Islet of Langerhans (tissue), 1 donor: ENCODE data around the gene LPGAT1.

Source experiments
- FAIRE-seq: peaks from one replicate; lab custom pipeline; 2011; peaks lifted over from hg19 to GRCh38; lab: Jason Lieb, UNC

Gene LPGAT1

DNA sequence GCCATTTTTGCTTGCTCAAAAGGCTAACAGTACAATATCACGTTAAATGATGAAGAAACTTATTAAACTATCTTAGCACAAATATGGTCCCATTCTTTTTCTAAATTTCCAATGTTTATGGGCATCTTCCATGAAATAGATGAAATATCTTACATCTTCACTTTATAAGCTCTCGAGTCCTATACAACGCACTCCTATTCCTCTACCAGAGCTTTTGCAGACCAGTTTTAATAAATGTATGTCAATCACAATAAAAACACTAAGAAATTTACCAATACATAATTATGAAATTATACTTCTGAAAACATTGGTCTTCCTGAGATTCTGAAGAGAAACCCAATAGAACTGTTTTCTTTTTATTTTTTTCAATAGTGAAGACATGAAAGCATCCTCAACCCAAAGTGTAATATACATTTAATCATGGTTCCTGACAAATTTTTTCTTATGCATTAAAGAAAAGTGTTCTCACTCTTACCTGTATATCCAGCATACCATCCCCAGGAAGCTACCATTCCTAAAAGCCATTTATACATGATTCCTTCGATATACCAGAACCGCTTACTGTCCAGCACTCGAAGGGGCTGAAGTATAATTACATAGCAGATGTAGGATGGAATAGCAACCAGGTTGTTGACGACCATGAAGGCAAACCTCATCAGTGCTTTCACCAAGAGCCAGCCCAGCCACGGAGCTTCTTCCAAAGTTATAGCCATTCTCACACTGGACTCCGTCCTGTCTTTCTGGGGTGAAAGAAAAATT is 1.8 kb downstream of the LPGAT1 start:
- FAIRE-seq, result no peak

DNA sequence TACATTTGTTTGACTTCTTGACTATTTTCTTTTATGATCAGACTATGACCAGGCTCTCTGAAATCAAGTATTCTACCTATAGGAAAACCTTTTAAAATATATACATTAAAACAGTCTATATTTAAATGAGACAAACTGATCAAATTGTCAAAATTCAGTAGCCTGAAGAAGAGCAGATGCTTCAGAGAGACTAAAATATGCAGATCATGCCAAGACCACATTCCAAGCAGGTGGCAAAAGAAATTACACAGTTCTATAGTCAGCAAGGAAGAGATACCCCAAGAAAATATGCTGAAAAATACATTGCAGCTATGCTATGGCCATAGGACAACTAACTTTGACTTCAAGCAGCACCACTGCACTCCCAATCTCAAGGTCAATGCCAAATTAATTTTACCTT is 3.5 kb downstream of the LPGAT1 start:
- peak; percentile 77 for FAIRE-seq

DNA sequence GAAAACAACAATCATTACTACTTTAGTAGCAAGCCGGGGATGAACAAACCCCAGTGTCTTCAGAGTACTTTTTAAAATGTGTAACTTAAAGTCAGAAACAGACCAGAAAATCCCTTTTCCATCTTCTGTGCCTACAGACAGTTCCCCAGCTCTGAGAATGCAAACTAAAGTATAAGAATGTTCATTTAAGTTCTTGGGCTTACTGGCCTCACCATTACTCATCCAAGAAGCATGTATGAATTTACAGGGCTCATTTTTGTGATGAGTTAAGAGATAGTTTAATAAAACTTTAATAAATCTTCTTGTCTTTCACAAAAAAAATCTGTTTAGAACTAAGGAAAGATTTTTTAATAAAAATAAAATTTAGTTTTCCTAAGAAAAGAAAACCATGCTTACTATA is 4.6 kb downstream of the LPGAT1 start:
- no peak for FAIRE-seq

DNA sequence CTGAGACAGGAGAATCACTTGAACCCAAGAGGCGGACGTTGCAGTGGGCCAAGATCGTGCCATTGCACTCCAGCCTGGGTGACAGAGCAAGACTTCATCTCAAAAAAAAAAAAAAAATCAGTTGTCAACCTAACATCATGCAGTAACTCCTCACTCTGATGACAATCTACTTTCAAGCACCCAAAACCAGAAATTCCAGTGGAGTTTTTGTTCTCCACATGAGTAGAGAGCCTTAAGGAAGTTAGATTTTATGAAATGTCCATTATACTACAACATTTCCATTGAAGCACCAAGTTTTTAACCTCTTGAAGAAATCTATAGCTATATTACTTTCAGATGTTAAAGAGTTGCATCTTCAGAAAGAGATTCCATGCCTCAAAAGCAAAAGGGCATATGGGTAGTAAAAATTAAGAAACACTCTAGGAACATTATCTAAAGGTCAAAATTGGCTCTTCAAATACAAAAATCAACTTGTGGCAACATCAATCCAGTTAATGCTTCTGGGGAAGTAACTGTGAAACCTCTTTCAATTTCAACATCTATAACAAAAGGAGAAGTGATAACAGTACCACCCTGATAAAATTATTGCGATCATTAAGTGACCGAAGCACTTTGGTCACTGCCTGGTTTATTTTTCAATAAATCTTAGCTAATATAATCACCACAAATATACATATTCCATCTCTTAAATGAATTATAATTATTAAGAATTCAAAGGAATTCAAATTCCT is 7.7 kb downstream of the LPGAT1 start:
- FAIRE-seq, result no peak

DNA sequence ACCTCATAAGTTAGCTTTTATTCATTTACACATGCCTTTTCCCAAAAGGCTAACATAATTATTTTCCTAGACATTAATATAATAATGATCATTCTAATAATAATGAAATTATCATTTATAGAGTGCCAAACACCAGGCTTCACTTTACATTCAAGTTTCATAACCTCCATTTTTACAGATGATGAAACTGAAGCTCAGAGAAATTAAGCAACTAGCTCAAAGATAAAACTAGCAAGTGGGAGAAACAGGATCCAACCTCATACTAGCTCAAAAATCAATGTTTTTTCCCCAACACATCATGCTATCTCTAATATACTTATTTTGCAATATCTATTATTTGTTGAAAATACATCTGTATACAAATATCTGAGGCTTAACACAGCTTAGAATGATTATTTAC is 14.0 kb downstream of the LPGAT1 start:
- FAIRE-seq, result peak; percentile 58

DNA sequence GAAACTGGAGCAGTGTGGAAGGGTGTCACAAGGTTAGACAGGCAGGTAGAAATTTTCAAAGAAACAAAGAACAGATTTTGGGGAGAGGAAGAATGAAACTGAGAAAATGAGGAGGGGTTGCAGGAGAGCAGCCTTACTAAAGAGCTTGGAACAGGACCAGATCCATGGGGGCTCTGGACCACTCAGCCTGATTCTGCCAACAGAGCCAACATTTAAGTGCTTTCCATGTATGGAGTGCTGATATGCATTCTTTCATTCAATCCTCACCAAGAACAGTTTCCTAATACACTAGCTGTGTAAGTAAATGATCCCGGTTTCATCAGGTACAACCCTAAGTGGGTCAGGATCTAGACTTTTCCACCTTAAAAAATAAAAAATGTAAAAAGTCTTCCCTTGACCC is 16.2 kb downstream of the LPGAT1 start:
- no peak for FAIRE-seq

DNA sequence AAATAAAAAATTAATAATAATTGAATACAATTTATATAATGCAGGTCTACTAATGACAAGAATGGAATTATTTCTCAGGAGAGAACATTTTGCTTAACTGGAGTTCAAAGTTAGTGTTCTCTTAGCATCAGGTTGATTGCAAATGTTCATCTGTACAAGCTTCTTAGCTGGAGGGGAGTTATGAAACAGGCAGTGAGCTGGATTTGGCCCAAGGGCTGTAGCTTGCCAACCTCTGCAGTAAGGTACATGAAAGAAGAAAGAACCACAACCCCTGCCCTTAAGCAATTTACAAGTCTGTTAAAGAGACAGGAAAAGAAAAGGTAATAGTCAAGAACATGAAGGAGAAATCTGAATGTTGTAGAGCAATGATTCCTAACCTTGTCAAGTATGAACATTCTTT is 17.0 kb downstream of the LPGAT1 start:
- no peak for FAIRE-seq

DNA sequence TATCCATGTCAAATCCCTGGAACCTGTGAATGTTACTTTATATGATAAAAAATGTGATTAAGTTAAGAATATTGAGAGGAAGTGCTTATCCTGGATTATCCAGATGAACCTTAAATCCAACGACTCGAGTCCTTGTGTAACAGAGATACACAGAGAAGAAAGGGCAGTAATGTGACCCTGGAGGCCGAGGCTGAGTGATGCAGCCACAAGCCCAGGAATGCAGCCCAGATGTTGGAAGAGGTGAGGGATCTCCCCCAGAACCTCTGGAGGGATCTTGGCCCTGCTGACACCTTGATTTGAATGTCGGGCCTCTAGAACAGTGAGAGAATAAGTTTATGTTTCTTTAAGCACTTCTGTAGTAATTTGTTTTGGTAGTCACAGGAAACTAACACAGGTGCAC is 18.0 kb downstream of the LPGAT1 start:
- FAIRE-seq, result no peak

- FAIRE-seq, result no peak
Observed at GRCh38 chr1:211811848-211812247, 18.7 kb downstream of the LPGAT1 start.

- no peak for FAIRE-seq
Observed at GRCh38 chr1:211811126-211811525, 19.4 kb downstream of the LPGAT1 start.

DNA sequence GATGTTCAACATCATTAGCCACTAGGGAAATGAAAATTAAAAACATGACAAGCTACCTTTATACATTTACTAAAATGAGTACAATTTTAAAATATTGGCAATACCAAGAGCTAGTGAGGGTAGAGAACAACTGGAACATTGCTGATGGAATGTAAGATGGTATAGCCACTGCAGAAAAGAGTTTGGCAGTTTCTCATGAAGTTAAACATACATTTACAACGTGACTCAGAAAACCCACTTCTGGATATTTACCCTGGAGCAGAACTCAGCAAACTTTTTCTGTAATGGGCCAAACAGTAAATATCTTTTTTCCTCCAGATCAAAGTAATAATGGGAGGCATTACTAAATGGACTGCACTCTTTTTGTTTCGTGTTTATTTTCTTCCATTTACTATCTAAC is 22.1 kb downstream of the LPGAT1 start:
- no peak for FAIRE-seq

DNA sequence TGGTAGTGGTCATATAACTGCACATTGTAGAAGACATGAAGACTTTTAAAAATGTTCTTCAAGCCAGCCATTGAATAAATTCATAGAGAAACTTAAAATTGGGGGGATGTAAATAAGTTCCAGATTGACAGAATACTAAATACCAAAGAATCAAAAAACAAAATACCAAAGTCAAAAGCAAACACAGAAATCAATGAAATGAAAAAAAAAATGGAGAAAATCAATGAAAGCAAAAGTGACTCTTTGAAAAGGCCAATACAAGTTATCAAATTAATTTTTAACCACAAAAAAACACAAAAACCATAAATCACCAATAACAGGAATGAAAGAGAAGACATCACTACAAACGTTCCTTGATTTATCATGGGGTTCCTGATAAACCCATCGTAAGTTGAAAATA is 25.6 kb downstream of the LPGAT1 start:
- FAIRE-seq, result peak; percentile 75

DNA sequence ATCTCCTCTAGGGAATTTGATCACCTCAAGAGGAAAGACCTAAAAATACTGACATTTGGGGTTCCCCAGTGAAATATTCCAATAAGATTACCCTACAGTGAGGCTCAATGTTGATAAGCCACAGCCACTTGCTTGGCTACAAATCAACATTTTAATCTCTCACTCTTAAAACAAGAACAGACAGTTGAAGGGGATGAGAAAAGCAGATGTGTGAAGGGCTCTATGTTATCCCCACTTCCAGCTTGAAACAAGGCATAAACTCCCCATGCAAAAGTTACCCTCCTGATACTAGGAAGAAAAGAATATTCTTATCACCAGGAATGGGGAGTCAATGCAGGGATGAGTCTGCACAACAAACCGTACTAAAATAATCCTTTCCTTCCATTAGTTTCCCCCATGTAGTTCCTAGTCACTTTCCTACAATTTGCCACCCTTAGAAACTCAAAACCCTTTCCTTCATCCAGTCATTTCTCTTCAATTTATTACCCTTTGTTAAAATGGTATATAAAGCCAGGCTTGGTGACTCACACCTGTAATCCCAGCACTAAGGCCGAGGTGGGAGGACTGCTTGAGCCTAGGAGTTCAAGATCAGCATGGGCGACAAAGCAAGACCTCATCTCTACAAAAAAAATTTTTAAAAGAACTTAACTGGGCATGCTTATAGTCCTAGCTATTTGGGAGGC is 29.5 kb downstream of the LPGAT1 start:
- no peak for FAIRE-seq

DNA sequence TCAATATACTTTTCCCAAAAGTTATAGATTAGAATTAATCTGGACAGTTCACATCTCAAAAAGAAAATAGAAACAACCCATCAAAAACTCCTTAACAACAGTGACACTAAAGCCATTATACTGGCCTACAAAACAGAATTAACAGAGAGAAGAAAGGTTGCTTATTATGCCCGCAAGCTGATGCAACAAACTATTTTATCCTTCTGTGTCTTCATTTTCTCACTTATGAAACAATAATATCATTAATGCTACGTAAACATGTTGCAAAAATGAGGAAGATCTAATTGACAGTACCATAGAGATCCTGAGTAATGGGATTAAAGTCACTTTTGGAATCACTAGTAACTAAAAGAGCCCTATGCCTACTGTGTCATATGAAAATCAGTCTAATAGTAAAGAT is 32.6 kb downstream of the LPGAT1 start:
- no peak for FAIRE-seq

DNA sequence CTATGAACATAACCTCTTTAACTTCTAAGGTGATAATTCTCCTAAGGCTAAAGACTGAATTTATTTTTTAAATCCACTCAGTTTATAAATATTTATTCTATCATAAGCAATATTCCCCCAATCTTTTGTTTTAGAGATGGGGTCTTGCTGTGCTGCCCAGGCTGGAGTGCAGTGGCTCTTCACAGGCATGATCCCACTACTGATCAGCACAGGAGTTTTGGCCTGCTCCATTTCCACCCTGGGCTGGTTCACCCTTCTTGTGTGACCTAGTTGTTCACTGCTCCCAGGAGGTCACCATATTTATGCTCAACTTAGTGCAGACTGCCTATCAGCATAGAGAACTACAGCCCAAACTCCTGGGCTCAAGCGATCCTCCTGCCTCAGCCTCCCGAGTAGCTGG is 38.6 kb downstream of the LPGAT1 start:
- no peak for FAIRE-seq

DNA sequence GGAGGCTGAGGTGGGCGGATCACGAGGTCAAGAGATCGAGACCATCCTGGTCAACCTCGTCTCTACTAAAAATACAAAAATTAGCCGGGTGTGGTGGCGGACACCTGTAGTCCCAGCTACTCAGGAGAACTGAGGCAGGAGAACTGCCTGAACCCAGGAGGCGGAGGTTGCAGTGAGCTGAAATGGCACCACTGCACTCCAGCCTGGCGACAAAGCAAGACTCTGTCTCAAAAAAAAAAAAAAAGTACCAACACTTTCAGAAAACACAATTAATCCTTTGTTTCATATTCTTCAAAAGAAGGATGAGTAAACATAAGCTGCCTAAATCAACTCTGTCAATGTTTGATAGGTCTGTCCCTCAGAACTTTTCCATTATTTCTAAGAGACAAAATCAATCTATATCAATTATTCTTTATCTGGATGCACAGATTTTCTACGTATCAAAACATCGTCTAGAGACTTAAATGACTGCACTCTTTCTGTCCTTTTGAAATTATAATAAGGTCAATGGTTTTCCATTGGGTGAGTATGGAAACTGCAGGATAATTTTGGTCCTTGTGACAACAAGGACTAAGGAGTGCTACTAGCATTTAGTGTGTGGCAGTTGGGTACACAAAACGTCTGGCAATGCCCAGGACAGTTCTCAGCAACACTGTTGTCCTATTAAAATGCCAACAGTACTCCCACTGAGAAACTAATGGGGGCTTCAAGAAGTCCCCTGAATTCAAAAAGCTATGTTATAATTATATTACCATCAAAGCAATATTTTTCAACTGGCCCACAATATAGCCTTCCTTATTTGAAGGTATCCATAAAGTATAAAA is 40.7 kb downstream of the LPGAT1 start:
- FAIRE-seq, result no peak

GRCh38 chr1:211788626-211789025 is 41.9 kb downstream of the LPGAT1 start:
- FAIRE-seq, result no peak

- no peak for FAIRE-seq
Observed at GRCh38 chr1:211783897-211784296, 46.7 kb downstream of the LPGAT1 start.

DNA sequence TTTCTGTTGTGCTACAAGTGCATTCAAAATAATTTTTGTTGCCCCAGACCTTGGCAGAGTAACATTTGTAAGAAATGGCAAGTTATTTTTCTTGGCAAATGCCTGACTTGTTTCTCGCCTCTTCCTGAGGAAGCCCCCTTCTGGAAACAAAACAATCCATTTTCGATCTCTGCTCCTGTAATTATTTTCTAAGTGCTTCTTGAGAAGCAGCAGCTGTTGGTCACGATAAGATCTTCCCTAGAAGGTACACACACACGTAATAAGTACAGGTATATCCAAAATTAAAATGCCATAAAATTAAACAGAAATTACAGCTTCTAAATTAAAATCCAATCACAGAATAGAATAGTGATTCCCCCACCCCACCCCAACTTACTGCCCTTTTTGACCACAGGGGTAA is 47.3 kb downstream of the LPGAT1 start:
- no peak for FAIRE-seq

- no peak for FAIRE-seq
Observed at GRCh38 chr1:211781260-211781659, 49.3 kb downstream of the LPGAT1 start.

GRCh38 chr1:211775170-211775569 is 55.4 kb downstream of the LPGAT1 start:
- FAIRE-seq, result no peak

DNA sequence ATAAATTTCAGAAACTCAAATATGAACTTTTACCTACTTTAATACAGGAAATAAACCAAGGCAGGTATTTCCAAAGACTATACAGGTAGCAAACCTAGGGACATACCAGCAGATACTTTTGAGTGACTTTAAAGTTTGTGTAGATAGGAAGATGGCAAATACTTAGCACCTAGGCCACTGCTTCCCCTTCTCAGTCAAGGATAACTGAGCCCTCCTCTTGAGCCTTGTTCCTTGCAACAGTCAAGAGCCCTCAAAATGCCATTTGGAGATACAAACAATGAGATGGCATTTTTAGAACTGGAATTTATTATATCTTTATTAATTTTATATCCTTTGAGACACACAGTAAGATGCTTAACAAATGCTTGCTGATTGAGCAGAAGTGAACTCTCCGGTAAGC is 65.9 kb downstream of the LPGAT1 start:
- FAIRE-seq, result no peak

DNA sequence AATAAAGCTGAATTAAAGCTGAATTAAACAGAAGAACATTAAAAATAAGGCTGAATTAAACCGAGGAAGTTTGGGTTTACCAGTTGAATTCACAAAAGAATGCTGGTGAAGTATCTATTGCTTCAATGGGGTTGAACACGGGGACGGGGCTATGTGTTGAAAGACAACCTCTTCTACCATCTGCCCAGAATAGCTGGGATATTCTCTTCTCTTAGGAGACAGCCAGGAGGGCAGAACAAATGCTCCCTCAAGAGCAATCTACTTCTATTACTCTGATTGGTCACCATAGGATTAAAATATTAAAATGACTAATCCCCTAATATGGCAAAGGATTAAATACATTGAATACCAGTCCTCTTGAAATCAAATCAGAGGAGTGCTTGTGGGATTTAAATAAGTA is 68.4 kb downstream of the LPGAT1 start:
- FAIRE-seq, result no peak
